ENCODE data around the gene NFASC.

DNA sequence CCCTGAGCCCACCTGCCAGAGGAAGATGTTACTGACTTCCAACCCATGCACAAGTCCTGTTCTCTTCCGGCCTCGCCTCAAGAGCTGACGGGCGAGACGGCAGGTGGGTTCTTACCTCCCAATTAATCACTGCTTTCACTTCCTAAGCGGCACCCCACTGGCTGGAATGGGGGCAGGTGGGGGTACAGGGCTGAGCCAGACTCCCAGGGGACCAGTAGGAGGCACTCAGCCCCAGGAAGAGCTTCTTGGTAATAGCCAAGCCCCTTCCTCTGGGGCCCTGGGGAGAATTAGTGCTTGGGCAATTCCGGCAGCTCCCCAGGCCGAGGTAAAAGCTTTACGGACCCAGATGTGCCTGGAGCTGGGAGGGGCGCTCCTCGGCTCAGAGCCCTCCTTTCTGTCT lies 182.0 kb downstream of the NFASC start:
- TF ChIP-seq HOXC10 (CRISPR knock-in tag; IDR thresholded peaks at IDR 0.05) (no peak), ZNF529 (tag by site-specific recombination; IDR thresholded peaks at IDR 0.05; ENCODE audit: insufficient replicate concordance) (no peak), CTCF (tag by site-specific recombination; IDR thresholded peaks at IDR 0.05) (no peak), ZNF274 (IDR thresholded peaks at IDR 0.05; ENCODE audit: low read length) (no peak), ZNF274 (tag by site-specific recombination; IDR thresholded peaks at IDR 0.05; ENCODE audit: borderline replicate concordance) (no peak), ZFP37 (tag by site-specific recombination; IDR thresholded peaks at IDR 0.05) (no peak), SP7 (tag by site-specific recombination; IDR thresholded peaks at IDR 0.05) (no peak), ZNF561 (tag by site-specific recombination; IDR thresholded peaks at IDR 0.05; ENCODE audit: borderline replicate concordance) (no peak)
- TF ChIP-seq, protein P1, sequence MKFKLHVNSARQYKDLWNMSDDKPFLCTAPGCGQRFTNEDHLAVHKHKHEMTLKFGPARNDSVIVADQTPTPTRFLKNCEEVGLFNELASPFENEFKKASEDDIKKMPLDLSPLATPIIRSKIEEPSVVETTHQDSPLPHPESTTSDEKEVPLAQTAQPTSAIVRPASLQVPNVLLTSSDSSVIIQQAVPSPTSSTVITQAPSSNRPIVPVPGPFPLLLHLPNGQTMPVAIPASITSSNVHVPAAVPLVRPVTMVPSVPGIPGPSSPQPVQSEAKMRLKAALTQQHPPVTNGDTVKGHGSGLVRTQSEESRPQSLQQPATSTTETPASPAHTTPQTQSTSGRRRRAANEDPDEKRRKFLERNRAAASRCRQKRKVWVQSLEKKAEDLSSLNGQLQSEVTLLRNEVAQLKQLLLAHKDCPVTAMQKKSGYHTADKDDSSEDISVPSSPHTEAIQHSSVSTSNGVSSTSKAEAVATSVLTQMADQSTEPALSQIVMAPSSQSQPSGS (tag by site-specific recombination; IDR thresholded peaks at IDR 0.05; ENCODE audit: low read depth) = no peak
